GM12891 (cell line): ENCODE data around the gene ZBTB20.

ENCODE experiments used
- POLR2A ChIP-seq: IDR thresholded peaks from 2 replicates; pipeline ENCODE4 v1.6.1; 2011; ENCODE audit warnings: low read depth, low read length, control low read depth
- POU2F2 ChIP-seq: IDR thresholded peaks from 2 replicates; pipeline ENCODE4 v1.6.1; 2011; ENCODE audit warnings: low read depth, mild to moderate bottlenecking, control low read depth, low read length, moderate library complexity
- TAF1 ChIP-seq: IDR thresholded peaks from 2 replicates; pipeline ENCODE4 v1.6.1; 2011; ENCODE audit warnings: low read depth, low read length, control low read depth

GRCh38 chr3:114741066-114741465, 406.0 kb downstream of the ZBTB20 start:
- TF ChIP-seq TAF1, result no peak
- TF ChIP-seq POLR2A, result no peak
- no peak for TF ChIP-seq POU2F2
